GM23338 (cell line): ENCODE results near the gene CBX6. TPM values are rescaled to one million over a fixed set of nuclear protein-coding genes. Genes with fewer than 3 reads are reported as not detected.
A peak's percentile ranks its signal among the peaks of the same experiment; 100 is the strongest.

Experiments used
- ATAC-seq: fragments of 200-7000 bp; cut with Tn5 transposase; 3 replicates; pipeline ENCODE4 v1.9.1; 2020
- DNase-seq: peaks from one replicate; pipeline ENCODE4 v3.0.0-alpha.2; 2015; ENCODE audit warnings: low spot score
- H2AFZ ChIP-seq: fragments of 200-600 bp; sonication (generic); 2 replicates; pipeline ENCODE4 v1.8.0; 2016; ENCODE audit warnings: antibody characterized with exemption, mild to moderate bottlenecking, moderate library complexity
- H3F3A ChIP-seq: fragments of 200-600 bp; sonication (generic); replicated peaks from 2 replicates; pipeline ENCODE4 v1.8.0; 2017; ENCODE audit warnings: antibody characterized with exemption, mixed run types, low read depth
- H3K27ac ChIP-seq: fragments of 200-600 bp; sonication (generic); 2 replicates; pipeline ENCODE4 v1.6.1; 2016; ENCODE audit warnings: low read depth
- H3K27me3 ChIP-seq: fragments of 200-600 bp; sonication (generic); 2 replicates; pipeline ENCODE4 v1.8.0; 2016; ENCODE audit warnings: mild to moderate bottlenecking, mixed run types, moderate library complexity; ENCODE audit not compliant: insufficient read depth
- H3K36me3 ChIP-seq: fragments of 200-600 bp; sonication (generic); 2 replicates; pipeline ENCODE4 v1.8.0; 2016; ENCODE audit warnings: mild to moderate bottlenecking; ENCODE audit not compliant: insufficient read depth
- H3K4me1 ChIP-seq: fragments of 200-600 bp; sonication (generic); 2 replicates; pipeline ENCODE4 v1.8.0; 2016; ENCODE audit warnings: mild to moderate bottlenecking, moderate library complexity; ENCODE audit not compliant: insufficient read depth
- H3K4me2 ChIP-seq: fragments of 200-600 bp; sonication (generic); 2 replicates; pipeline ENCODE4 v1.7.1; 2017; ENCODE audit warnings: mixed run types
- H3K4me3 ChIP-seq: fragments of 200-600 bp; sonication (generic); 2 replicates; pipeline ENCODE4 v1.6.1; 2016; ENCODE audit warnings: mixed run types
- H3K79me2 ChIP-seq: fragments of 200-600 bp; sonication (generic); replicated peaks from 2 replicates; pipeline ENCODE4 v1.8.0; 2017; ENCODE audit warnings: mild to moderate bottlenecking; ENCODE audit not compliant: insufficient read depth
- H3K9me2 ChIP-seq: fragments of 200-600 bp; sonication (generic); 2 replicates; pipeline ENCODE4 v1.8.0; 2017; ENCODE audit not compliant: insufficient read depth
- H4K20me1 ChIP-seq: fragments of 200-600 bp; sonication (generic); replicated peaks from 2 replicates; pipeline ENCODE4 v1.8.0; 2017; ENCODE audit warnings: mild to moderate bottlenecking; ENCODE audit not compliant: insufficient read depth
- H3K27ac Mint-ChIP-seq: 2 replicates; pipeline ENCODE4 v1.8.0; 2020; ENCODE audit warnings: inconsistent platforms, mild to moderate bottlenecking, moderate library complexity, mixed read lengths
- H3K27me3 Mint-ChIP-seq: 3 replicates; pipeline ENCODE4 v1.8.0; 2022; ENCODE audit warnings: low read depth, mild to moderate bottlenecking, moderate library complexity, mixed read lengths, inconsistent platforms; ENCODE audit not compliant: insufficient read depth, poor library complexity
- H3K36me3 Mint-ChIP-seq: 3 replicates; pipeline ENCODE4 v1.8.0; 2021; ENCODE audit warnings: low read depth, mild to moderate bottlenecking, inconsistent platforms, moderate library complexity, mixed read lengths
- H3K4me1 Mint-ChIP-seq: 3 replicates; pipeline ENCODE4 v1.8.0; 2020; ENCODE audit warnings: mild to moderate bottlenecking, inconsistent platforms, mixed read lengths
- H3K4me3 Mint-ChIP-seq: 3 replicates; pipeline ENCODE4 v1.8.0; 2021; ENCODE audit warnings: moderate library complexity, mild to moderate bottlenecking, inconsistent platforms, mixed read lengths
- H3K9me3 Mint-ChIP-seq: 3 replicates; pipeline ENCODE4 v1.8.0; 2020; ENCODE audit warnings: moderate library complexity, mild to moderate bottlenecking, inconsistent platforms, mixed read lengths
- CTCF ChIP-seq, 2 experiments: fragments of 200-600 bp in 1 of 2; sonication (generic) in 1 of 2; conservative IDR thresholded peaks; 2 replicates each; pipeline versions ENCODE4 v1.5.1 to v1.6.1; 2016 to 2017; ENCODE audit warnings: antibody characterized with exemption in 2 of 2, low read depth in 2 of 2, mild to moderate bottlenecking in 2 of 2, moderate library complexity in 1 of 2
- EZH2 ChIP-seq: fragments of 200-600 bp; sonication (generic); IDR thresholded peaks from one replicate; pipeline ENCODE4 v1.8.0; 2017; ENCODE audit warnings: antibody characterized with exemption, mild to moderate bottlenecking, low read depth; ENCODE audit not compliant: unreplicated experiment
- NANOG ChIP-seq: IDR thresholded peaks from 2 replicates; pipeline ENCODE4 v1.6.1; 2016; ENCODE audit warnings: antibody characterized with exemption, borderline replicate concordance
- POLR2AphosphoS5 ChIP-seq: IDR thresholded peaks from 2 replicates; pipeline ENCODE4 v1.6.1; 2016; ENCODE audit warnings: antibody characterized with exemption, low read depth
- ZNF114 ChIP-seq: fragments of 250-450 bp; sonication (Bioruptor Pico); IDR thresholded peaks from 2 replicates; pipeline ENCODE4 v1.5.0; 2020; ENCODE audit warnings: mild to moderate bottlenecking, moderate library complexity
- polyA plus RNA-seq: library from polyadenylated mRNA; unstranded; fragments of >200 nt; fragmentation: Nextera tagmentation; extraction: Ambion mirVana; gene quantifications from 2 replicates; pipeline ENCODE4 v1.2.1, GENCODE V29; 2016
- total RNA-seq: library from RNA; depleted of rRNA; stranded (reverse); fragments of >200 nt; shearing (Covaris generic); gene quantifications from 2 replicates; pipeline ENCODE4 v1.2.3, GENCODE V29; 2014

CBX6 gene
- total and polyA plus RNA-seq, 2 experiments from 2014 or later = 18.5 to 23.0 TPM

GRCh38 chr22:38878001-38878400 lies 6.0 kb upstream of the CBX6 start:
- Mint-ChIP-seq H3K4me3 (no peak overlapping the region), H3K36me3 (no peaks in the 10 kb centered on the region; the same call in 2 of the 3 replicates), H3K4me1 (peaks cover 33% of the 10 kb centered on the region), H3K9me3 (no peaks in the 10 kb centered on the region), H3K27me3 (peaks cover 15% of the 10 kb centered on the region), H3K27ac (no peak overlapping the region)
- DNase-seq (no peak), ATAC-seq (no peak)
- no peak for TF ChIP-seq EZH2
- TF ChIP-seq POLR2AphosphoS5 = no peak
- no peak for TF ChIP-seq CTCF (conservative IDR thresholded peaks at IDR 0.05; ENCODE audit: low read depth in 2 of 2)
- no peak overlapping the region for H3K27ac ChIP-seq
- H3K79me2 ChIP-seq = no peaks in the 10 kb centered on the region
- H3K27me3 ChIP-seq = no peaks in the 10 kb centered on the region; the same call in 1 of the 2 replicates
- H3K4me2 ChIP-seq = no peak overlapping the region
- no peak overlapping the region for H2AFZ ChIP-seq
- H3F3A ChIP-seq = no peaks in the 10 kb centered on the region
- H3K36me3 ChIP-seq = no peaks in the 10 kb centered on the region
- no peaks in the 10 kb centered on the region for H3K9me2 ChIP-seq
- H3K4me3 ChIP-seq = no peak overlapping the region
- H4K20me1 ChIP-seq = no peaks in the 10 kb centered on the region
- H3K4me1 ChIP-seq = peaks cover 23% of the 10 kb centered on the region

GRCh38 chr22:38874529-38875222 lies 2.7 kb upstream of the CBX6 start:
- TF ChIP-seq NANOG (no peak), ZNF114 (CRISPR knock-in tag) (no peak)
- Histone ChIP-seq H3K4me1 (peaks cover 34% of the 10 kb centered on the region), H3K27me3 (no peaks in the 10 kb centered on the region; the same call in 1 of the 2 replicates), H2AFZ (no peak overlapping the region), H4K20me1 (peaks cover 4% of the 10 kb centered on the region), H3K79me2 (peaks cover 8% of the 10 kb centered on the region), H3K4me2 (no peak overlapping the region), H3K27ac (no peak overlapping the region), H3F3A (0 out of 2 replicates have a peak, but pooled peaks cover 2% of the 10 kb centered on the region), H3K4me3 (no peak overlapping the region), H3K9me2 (no peaks in the 10 kb centered on the region), H3K36me3 (peaks cover under 1% of the 10 kb centered on the region; the same call in 1 of the 2 replicates)
- DNase-seq = no peak
- Mint-ChIP-seq H3K36me3 (peaks cover 11% of the 10 kb centered on the region), H3K4me3 (peak overlapping the region; percentile 9; the same call in 1 of the 3 replicates), H3K27me3 (peaks cover 9% of the 10 kb centered on the region), H3K27ac (no peak overlapping the region), H3K9me3 (no peaks in the 10 kb centered on the region), H3K4me1 (peaks cover 38% of the 10 kb centered on the region)
- no peak for ATAC-seq
